MM.1S (cell line): ENCODE results near the gene CHMP6.

ENCODE experiments used
- CTCF ChIP-seq: fragments of 300-600 bp; sonication (generic); IDR thresholded peaks from 2 replicates; pipeline ENCODE4 v1.5.1; 2016; ENCODE audit warnings: antibody characterized with exemption, low read length, mixed read lengths
- EZH2 ChIP-seq: fragments of 300-600 bp; sonication (generic); optimal IDR thresholded peaks from 2 replicates; pipeline ENCODE3; 2017; ENCODE audit warnings: low read depth, mild to moderate bottlenecking, antibody characterized with exemption, low read length, mixed read lengths
- EZH2phosphoT487 ChIP-seq: fragments of 300-600 bp; sonication (generic); IDR thresholded peaks from 2 replicates; pipeline ENCODE4 v1.6.1; 2018; ENCODE audit warnings: antibody characterized with exemption, low read length

DNA sequence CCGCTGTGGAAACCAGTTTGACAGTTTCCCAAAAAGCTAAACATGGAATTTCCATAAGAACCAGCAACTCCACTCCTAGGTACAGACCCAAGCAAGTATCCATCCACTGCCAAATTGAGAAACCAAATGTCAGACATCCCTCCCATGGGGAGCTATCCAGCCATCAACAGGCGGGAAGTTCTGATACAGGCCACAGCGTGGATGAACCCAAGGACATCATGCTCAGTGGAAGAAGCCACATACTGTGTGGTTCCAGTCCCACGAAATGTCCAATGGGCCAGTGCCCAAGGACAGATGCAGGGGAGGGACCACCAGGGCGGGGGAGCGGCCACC, 30.7 kb downstream of the CHMP6 start:
- no peak for TF ChIP-seq EZH2phosphoT487
- no peak for TF ChIP-seq CTCF
- no peak for TF ChIP-seq EZH2
